A549 (cell line): Measurements from ENCODE around the gene ZBTB46. TPM values are rescaled to one million over a fixed set of nuclear protein-coding genes. Genes with fewer than 3 reads are reported as not detected.
"Not testable (repeated sequence)": the region's sequence is repeated elsewhere in the genome, so short reads cannot be mapped to it uniquely, and the experiment has no call there.

Experiments used
- ATAC-seq, 2 experiments: fragments of 200-7000 bp in 1 of 2; fragments of >200 bp in 1 of 2; cut with Nextera tagmentation in 1 of 2; cut with Tn5 transposase in 1 of 2; 3 replicates each; pipeline versions ENCODE4 v1.8.0 to v1.9.1; 2018 to 2020; ENCODE audit warnings: mild to moderate bottlenecking in 1 of 2, moderate library complexity in 1 of 2
- CTCF ChIA-PET: fragments of 300-600 bp; sonication (Branson Sonifier 250); formaldehyde crosslinking; extraction: SDS; loops from one replicate; lab custom pipeline; 2021; ENCODE audit warnings: antibody characterized with exemption, inconsistent platforms; lab: Yijun Ruan, JAX
- POLR2A ChIA-PET: fragments of 350-600 bp; formaldehyde crosslinking; extraction: SDS; loops from one replicate; lab custom pipeline; 2021; ENCODE audit warnings: antibody characterized with exemption, inconsistent platforms; lab: Yijun Ruan, JAX
- DNase-seq, 2 experiments: peaks; one replicate each; pipeline versions ENCODE4 v3.0.0 to v3.0.0-alpha.2; 2011 to 2016; ENCODE audit warnings: low read depth in 1 of 2, low spot score in 1 of 2
- FAIRE-seq: peaks from 2 replicates; lab custom pipeline; 2011; peaks lifted over from hg19 to GRCh38; lab: Jason Lieb, UNC
- H3K27ac ChIP-seq, 2 experiments: fragments of >200 bp; sonication (Bioruptor Twin); formaldehyde crosslinking; 3 replicates each; pipeline ENCODE4 v1.5.1; 2016 to 2017
- H3K4me1 ChIP-seq: fragments of >200 bp; sonication (Bioruptor Twin); formaldehyde crosslinking; 3 replicates; pipeline ENCODE4 v1.6.1; 2016
- H3K4me2 ChIP-seq: fragments of >200 bp; sonication (Bioruptor Twin); formaldehyde crosslinking; 3 replicates; pipeline ENCODE4 v1.6.1; 2016
- H3K4me3 ChIP-seq: fragments of >200 bp; sonication (Bioruptor Twin); formaldehyde crosslinking; 3 replicates; pipeline ENCODE4 v1.5.1; 2016
- H3K9me3 ChIP-seq: fragments of >200 bp; sonication (Bioruptor Twin); formaldehyde crosslinking; 3 replicates; pipeline ENCODE4 v1.6.1; 2016
- CHD4 ChIP-seq: fragments of 200-600 bp; sonication (generic); IDR thresholded peaks from 2 replicates; pipeline ENCODE4 v1.6.1; 2016; ENCODE audit warnings: antibody characterized with exemption, mild to moderate bottlenecking, borderline replicate concordance
- EHF ChIP-seq: fragments of 250-450 bp; sonication (Bioruptor Pico); IDR thresholded peaks from 2 replicates; pipeline ENCODE4 v1.5.0; 2020; ENCODE audit warnings: mild to moderate bottlenecking
- FOSL2 ChIP-seq, 2 experiments: fragments of 450-650 bp in 1 of 2; fragments of >200 bp in 1 of 2; sonication (Bioruptor Twin) in 1 of 2; formaldehyde crosslinking; IDR thresholded peaks; 2 replicates each; pipeline versions ENCODE4 v1.5.0 to v1.6.1; 2016 to 2020; ENCODE audit warnings: mild to moderate bottlenecking in 1 of 2, moderate library complexity in 1 of 2
- HMGXB4 ChIP-seq: fragments of 250-450 bp; sonication (Bioruptor Pico); IDR thresholded peaks from 2 replicates; pipeline ENCODE4 v1.5.0; 2021; ENCODE audit warnings: mild to moderate bottlenecking, moderate library complexity, borderline replicate concordance
- MAFK ChIP-seq: fragments of 450-650 bp; IDR thresholded peaks from 2 replicates; pipeline ENCODE4 v1.6.1; 2014; ENCODE audit not compliant: partially characterized antibody
- MYC ChIP-seq: IDR thresholded peaks from 2 replicates; pipeline ENCODE4 v1.6.1; 2012; ENCODE audit warnings: mild to moderate bottlenecking, inconsistent platforms, low read length, improper control_type of control experiment, borderline replicate concordance
- PBX3 ChIP-seq: IDR thresholded peaks from 2 replicates; pipeline ENCODE4 v1.6.1; 2012
- PHF8 ChIP-seq: fragments of 200-600 bp; sonication (generic); IDR thresholded peaks from 2 replicates; pipeline ENCODE4 v1.6.1; 2016; ENCODE audit warnings: low read depth, mild to moderate bottlenecking, antibody characterized with exemption, moderate library complexity, borderline replicate concordance
- RCOR1 ChIP-seq: fragments of 150-350 bp; IDR thresholded peaks from 2 replicates; pipeline ENCODE4 v1.6.1; 2014; ENCODE audit warnings: antibody characterized with exemption, low read length, low read depth
- RFX5 ChIP-seq: fragments of 450-650 bp; IDR thresholded peaks from 2 replicates; pipeline ENCODE4 v1.7.1; 2014; ENCODE audit warnings: antibody characterized with exemption, mild to moderate bottlenecking, moderate library complexity
- TP53 ChIP-seq: fragments of 250-450 bp; sonication (Bioruptor Pico); IDR thresholded peaks from 2 replicates; pipeline ENCODE4 v1.5.0; 2021; ENCODE audit warnings: mild to moderate bottlenecking, moderate library complexity
- ZNF302 ChIP-seq: fragments of 250-450 bp; sonication (Bioruptor Pico); IDR thresholded peaks from 2 replicates; pipeline ENCODE4 v1.9.0; 2021; ENCODE audit warnings: inconsistent platforms, mild to moderate bottlenecking, moderate library complexity
- WGBS: methylation state at CpG from one replicate; pipeline ENCODE4 v1.1.6; 2017; ENCODE audit errors: missing lambda C conversion rate; 5-methylcytosine and 5-hydroxymethylcytosine counted together
- polyA plus RNA-seq, 4 experiments: library from polyadenylated mRNA; depleted of rRNA in 3 of 4; stranded (reverse); fragments of >200 nt; fragmentation: RNase III in 1 of 4; extraction: RNeasy Plus Mini Kit Qiagen cat#74134 plus additional on column Dnase treatment in 1 of 4; gene quantifications; 2 replicates in 3 of 4; 3 replicates in 1 of 4; pipeline ENCODE4 v1.2.3, GENCODE V29; 2011 to 2017
- TF ChIP-seq, protein P1 (sequence below): fragments of 150-350 bp; IDR thresholded peaks from 2 replicates; pipeline ENCODE4 v1.6.1; 2014; ENCODE audit warnings: low read depth, mild to moderate bottlenecking, low read length
- TF ChIP-seq, protein P2 (sequence below): fragments of >200 bp; sonication (Bioruptor Twin); formaldehyde crosslinking; IDR thresholded peaks from 3 replicates; pipeline ENCODE4 v1.5.1; 2016
- TF ChIP-seq, protein P3 (sequence below): fragments of 250-450 bp; sonication (Bioruptor Pico); IDR thresholded peaks from 2 replicates; pipeline ENCODE4 v1.5.0; 2020; ENCODE audit warnings: low read depth, mild to moderate bottlenecking, moderate library complexity

The ZBTB46 gene
- polyA plus RNA-seq, 2 of the 4 experiments (the other 2 are of a cell fraction) = 0.17 to 0.43 TPM

- no peaks in the 10 kb centered on the region for H3K4me1 ChIP-seq
- H3K4me3 ChIP-seq = no peak overlapping the region
- 87% methylated on average over 13 of the region's 14 CpGs for WGBS
- POLR2A ChIA-PET = interaction anchor here (1.9 kb wide), 1 partner anchor 9 kb away, joined by 11 read pairs; the partner anchor contains the start of gene TPD52L2
- no peak for FAIRE-seq
- H3K27ac ChIP-seq = 0 out of 6 replicates have a peak overlapping the region, but pooled peaks of 1 of the 2 experiments have one; percentile 7
- CTCF ChIA-PET = interaction anchor here (0.9 to 2.1 kb wide), 3 partner anchors 9 to 100 kb away, joined by 3 to 7 read pairs (median 5); partner anchors contain the start of gene TPD52L2
- peak; percentile 28 to 59; a peak in 4 of 6 replicates for ATAC-seq
- peak in 1 of 2 experiments; percentile 43 for DNase-seq
- no peaks in the 10 kb centered on the region for H3K9me3 ChIP-seq
- no peak for TF ChIP-seq PHF8
- TF ChIP-seq MAFK = peak; percentile 75
- no peak for TF ChIP-seq RCOR1
- TF ChIP-seq FOSL2 (IDR thresholded peaks at IDR 0.05) = no peak
- peak; percentile 44; the same call in 1 of the 2 replicates for TF ChIP-seq FOSL2 (CRISPR knock-in tag; IDR thresholded peaks at IDR 0.05)
- TF ChIP-seq TP53 = no peak
- H3K4me2 ChIP-seq = no peak overlapping the region
Observed at GRCh38 chr20:63873477-63873971, 42.5 kb upstream of the ZBTB46 start.

- ChIA-PET POLR2A (no interaction called here), CTCF (interaction anchor here (0.6 to 1.9 kb wide), 5 partner anchors 10 to 330 kb away, joined by 3 to 11 read pairs (median 3); partner anchors contain the start of gene PTK6)
- 91% methylated on average over 5 of the region's 5 CpGs for WGBS
- H3K4me3 ChIP-seq = no peak overlapping the region
- DNase-seq = no peak
- no peak for FAIRE-seq
- H3K4me1 ChIP-seq = peaks cover 12% of the 10 kb centered on the region; the same call in 2 of the 3 replicates
- H3K27ac ChIP-seq = no peak overlapping the region
- no peak for ATAC-seq
- H3K4me2 ChIP-seq = no peak overlapping the region
- TF ChIP-seq PBX3 (no peak), RFX5 (no peak), EHF (no peak), CHD4 (no peak), HMGXB4 (no peak), ZNF302 (CRISPR knock-in tag) (no peak), MYC (no peak), TP53 (no peak)
- TF ChIP-seq, protein P1, sequence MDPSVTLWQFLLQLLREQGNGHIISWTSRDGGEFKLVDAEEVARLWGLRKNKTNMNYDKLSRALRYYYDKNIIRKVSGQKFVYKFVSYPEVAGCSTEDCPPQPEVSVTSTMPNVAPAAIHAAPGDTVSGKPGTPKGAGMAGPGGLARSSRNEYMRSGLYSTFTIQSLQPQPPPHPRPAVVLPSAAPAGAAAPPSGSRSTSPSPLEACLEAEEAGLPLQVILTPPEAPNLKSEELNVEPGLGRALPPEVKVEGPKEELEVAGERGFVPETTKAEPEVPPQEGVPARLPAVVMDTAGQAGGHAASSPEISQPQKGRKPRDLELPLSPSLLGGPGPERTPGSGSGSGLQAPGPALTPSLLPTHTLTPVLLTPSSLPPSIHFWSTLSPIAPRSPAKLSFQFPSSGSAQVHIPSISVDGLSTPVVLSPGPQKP = no peak
- TF ChIP-seq, protein P2, sequence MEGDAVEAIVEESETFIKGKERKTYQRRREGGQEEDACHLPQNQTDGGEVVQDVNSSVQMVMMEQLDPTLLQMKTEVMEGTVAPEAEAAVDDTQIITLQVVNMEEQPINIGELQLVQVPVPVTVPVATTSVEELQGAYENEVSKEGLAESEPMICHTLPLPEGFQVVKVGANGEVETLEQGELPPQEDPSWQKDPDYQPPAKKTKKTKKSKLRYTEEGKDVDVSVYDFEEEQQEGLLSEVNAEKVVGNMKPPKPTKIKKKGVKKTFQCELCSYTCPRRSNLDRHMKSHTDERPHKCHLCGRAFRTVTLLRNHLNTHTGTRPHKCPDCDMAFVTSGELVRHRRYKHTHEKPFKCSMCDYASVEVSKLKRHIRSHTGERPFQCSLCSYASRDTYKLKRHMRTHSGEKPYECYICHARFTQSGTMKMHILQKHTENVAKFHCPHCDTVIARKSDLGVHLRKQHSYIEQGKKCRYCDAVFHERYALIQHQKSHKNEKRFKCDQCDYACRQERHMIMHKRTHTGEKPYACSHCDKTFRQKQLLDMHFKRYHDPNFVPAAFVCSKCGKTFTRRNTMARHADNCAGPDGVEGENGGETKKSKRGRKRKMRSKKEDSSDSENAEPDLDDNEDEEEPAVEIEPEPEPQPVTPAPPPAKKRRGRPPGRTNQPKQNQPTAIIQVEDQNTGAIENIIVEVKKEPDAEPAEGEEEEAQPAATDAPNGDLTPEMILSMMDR = no peak
- TF ChIP-seq, protein P3, sequence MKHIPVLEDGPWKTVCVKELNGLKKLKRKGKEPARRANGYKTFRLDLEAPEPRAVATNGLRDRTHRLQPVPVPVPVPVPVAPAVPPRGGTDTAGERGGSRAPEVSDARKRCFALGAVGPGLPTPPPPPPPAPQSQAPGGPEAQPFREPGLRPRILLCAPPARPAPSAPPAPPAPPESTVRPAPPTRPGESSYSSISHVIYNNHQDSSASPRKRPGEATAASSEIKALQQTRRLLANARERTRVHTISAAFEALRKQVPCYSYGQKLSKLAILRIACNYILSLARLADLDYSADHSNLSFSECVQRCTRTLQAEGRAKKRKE = no peak
- no peaks in the 10 kb centered on the region for H3K9me3 ChIP-seq
Observed at GRCh38 chr20:63868264-63868663, 37.2 kb upstream of the ZBTB46 start.

DNA sequence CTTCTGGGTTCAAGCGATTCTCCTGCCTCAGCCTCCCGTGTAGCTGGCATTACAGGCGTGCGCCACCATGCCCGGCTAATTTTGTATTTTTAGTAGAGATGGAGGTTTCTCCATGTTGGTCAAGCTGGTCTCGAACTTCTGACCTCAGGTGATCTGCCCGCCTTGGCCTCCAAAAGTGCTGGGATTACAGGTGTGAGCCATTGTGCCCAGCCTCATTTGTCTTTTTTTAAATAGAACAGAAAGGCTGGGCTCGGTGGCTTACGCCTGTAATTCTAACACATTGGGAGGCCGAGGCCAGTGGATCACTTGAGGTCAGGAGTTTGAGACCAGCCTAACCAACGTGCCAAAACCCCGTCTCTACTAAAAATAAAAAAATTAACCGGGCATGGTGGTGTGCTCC is 36.0 kb upstream of the ZBTB46 start:
- H3K4me2 ChIP-seq = peak overlapping the region; percentile 91; the same call in 1 of the 3 replicates

More for the DNA sequence above, 36.0 kb upstream of the ZBTB46 start:
- H3K9me3 ChIP-seq, H3K4me3 ChIP-seq, ATAC-seq, H3K27ac ChIP-seq, DNase-seq, FAIRE-seq: not testable (repeated sequence)
- peaks cover 14% of the 10 kb centered on the region; the same call in 2 of the 3 replicates for H3K4me1 ChIP-seq
- ChIA-PET POLR2A (interaction anchor here (0.7 to 3.0 kb wide), 2 partner anchors 10 to 30 kb away, joined by 3 to 26 read pairs; no protein-coding TSS in a partner anchor), CTCF (interaction anchor here (0.6 to 2.4 kb wide), 3 partner anchors 25 to 255 kb away, joined by 3 to 11 read pairs (median 3); no protein-coding TSS in a partner anchor)
- WGBS = 95% methylated on average over 13 of the region's 13 CpGs
